Nephron progenitor cell (in vitro differentiated cells): ENCODE measurements around the gene TACC3.

ENCODE experiments used
- DNase-seq: peaks from one replicate; pipeline ENCODE4 v3.0.0; 2021
- H3K27ac Mint-ChIP-seq: 2 replicates; pipeline ENCODE4 v1.8.0; 2021; ENCODE audit warnings: mild to moderate bottlenecking, moderate library complexity, mixed read lengths
- H3K27me3 Mint-ChIP-seq: 2 replicates; pipeline ENCODE4 v1.8.0; 2021; ENCODE audit warnings: mild to moderate bottlenecking, low read depth, mixed read lengths; ENCODE audit not compliant: poor library complexity
- H3K36me3 Mint-ChIP-seq: 2 replicates; pipeline ENCODE4 v1.8.0; 2021; ENCODE audit warnings: low read depth, mixed read lengths
- H3K4me1 Mint-ChIP-seq: 2 replicates; pipeline ENCODE4 v1.8.0; 2021; ENCODE audit warnings: mixed read lengths
- H3K4me3 Mint-ChIP-seq: 2 replicates; pipeline ENCODE4 v1.8.0; 2021; ENCODE audit warnings: mild to moderate bottlenecking, moderate library complexity, mixed read lengths
- H3K9me3 Mint-ChIP-seq: 2 replicates; pipeline ENCODE4 v1.8.0; 2021; ENCODE audit warnings: mild to moderate bottlenecking, moderate library complexity, mixed read lengths
- TF ChIP-seq, protein P1 (sequence below): fragments of 200-600 bp; sonication (generic); IDR thresholded peaks from 2 replicates; pipeline ENCODE4 v1.5.0; 2021; ENCODE audit warnings: antibody characterized with exemption

Gene TACC3

DNA sequence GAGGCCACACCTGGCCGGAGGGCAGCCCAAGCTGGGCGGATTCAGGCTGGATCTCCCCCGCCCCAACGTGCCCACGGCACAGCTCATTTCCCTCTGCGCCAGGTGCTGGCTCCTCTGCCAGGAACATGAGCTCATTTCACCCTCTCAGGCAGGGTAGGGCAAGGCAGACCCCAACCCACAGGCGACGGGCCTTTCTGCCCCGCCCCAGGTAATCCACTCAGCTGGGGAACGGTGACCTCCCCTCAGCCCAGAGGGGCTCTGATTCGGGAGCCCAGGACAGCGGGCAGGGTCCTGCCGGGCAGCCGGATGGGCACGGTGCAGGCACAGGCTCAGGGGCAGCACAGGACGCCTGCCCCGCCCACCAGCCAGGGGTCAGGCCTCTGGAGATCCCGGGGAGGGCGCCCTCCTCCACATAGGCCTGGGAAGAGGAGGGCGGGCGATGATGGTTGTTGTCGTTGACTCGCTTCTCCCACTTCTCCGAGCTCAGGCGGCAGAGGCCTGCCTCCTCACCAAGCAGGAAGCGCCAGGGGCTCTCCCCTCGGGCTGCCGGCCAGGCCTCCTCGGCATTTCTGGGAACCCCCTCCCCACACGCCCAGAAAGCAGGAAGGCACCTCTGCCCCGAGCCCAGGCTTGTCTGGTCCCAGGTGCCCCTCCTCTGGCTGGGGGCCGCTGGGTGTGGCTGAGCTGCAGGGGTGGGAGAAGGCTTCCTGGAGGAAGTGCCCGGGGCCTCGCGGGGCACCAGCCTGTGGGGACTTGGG lies 31.1 kb downstream of the TACC3 start:
- DNase-seq = no peak
- Mint-ChIP-seq H3K36me3 (no peaks in the 10 kb centered on the region), H3K27ac (no peak overlapping the region), H3K9me3 (no peaks in the 10 kb centered on the region), H3K4me1 (peaks cover 1% of the 10 kb centered on the region), H3K4me3 (no peak overlapping the region), H3K27me3 (peaks cover 8% of the 10 kb centered on the region)
- TF ChIP-seq, protein P1, sequence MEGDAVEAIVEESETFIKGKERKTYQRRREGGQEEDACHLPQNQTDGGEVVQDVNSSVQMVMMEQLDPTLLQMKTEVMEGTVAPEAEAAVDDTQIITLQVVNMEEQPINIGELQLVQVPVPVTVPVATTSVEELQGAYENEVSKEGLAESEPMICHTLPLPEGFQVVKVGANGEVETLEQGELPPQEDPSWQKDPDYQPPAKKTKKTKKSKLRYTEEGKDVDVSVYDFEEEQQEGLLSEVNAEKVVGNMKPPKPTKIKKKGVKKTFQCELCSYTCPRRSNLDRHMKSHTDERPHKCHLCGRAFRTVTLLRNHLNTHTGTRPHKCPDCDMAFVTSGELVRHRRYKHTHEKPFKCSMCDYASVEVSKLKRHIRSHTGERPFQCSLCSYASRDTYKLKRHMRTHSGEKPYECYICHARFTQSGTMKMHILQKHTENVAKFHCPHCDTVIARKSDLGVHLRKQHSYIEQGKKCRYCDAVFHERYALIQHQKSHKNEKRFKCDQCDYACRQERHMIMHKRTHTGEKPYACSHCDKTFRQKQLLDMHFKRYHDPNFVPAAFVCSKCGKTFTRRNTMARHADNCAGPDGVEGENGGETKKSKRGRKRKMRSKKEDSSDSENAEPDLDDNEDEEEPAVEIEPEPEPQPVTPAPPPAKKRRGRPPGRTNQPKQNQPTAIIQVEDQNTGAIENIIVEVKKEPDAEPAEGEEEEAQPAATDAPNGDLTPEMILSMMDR = no peak

DNA sequence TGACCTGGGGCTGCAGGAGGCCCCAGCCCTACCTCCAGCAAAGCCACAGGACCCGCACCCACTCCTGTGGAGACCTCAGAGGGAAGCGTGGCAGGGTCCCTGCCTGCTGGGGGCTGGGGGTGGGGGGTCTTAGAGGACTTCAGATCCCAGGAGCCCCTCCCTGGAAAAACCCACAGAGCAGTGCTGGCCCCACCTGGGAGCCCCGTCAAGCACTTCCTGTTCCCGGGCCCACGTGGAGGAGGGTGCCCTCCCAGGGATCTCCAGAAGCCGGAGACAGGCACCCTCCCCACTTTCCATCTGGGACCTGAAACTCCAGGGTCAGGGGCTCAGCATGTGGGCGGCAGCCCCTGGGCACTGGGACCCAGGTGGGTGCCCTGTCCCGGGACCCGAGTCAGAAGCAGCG lies 32.0 kb downstream of the TACC3 start:
- Mint-ChIP-seq H3K36me3 (no peaks in the 10 kb centered on the region), H3K9me3 (no peaks in the 10 kb centered on the region), H3K27me3 (peaks cover 6% of the 10 kb centered on the region), H3K27ac (no peak overlapping the region), H3K4me1 (peaks cover 8% of the 10 kb centered on the region), H3K4me3 (no peak overlapping the region)
- no peak for DNase-seq
- TF ChIP-seq, protein P1 = no peak

DNA sequence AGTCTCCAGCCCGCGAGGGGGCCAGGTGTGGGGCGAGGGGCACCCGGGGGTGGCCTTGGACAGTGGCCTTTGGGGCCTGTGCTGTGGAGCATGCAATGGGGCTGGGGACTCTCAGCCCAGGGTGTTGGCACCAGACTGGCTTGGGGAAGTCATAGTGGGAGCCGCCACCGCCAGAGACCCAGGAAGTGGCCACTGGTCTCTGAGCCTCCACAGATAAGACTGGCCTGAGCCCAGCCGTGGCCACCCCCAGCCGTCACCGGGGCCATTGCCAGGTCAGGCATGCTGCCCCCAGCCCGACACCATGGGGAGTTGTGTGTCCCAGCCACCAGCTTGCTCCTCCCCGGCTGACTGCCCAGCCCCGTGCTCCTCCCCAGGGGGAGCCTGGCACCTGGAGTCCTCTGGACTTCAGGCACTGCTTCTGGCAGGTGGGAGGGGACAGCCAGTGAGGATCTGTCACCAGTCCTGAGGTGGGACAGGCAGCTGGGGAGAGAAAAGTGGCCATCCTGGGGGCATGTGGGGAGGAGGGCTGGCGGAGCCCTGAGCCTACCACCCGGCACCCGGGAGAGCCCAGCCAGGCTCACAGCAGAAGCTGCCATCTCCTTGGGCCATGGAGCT lies 32.5 kb downstream of the TACC3 start:
- H3K4me3 Mint-ChIP-seq = no peak overlapping the region
- no peaks in the 10 kb centered on the region for H3K36me3 Mint-ChIP-seq
- no peaks in the 10 kb centered on the region for H3K9me3 Mint-ChIP-seq
- peaks cover 4% of the 10 kb centered on the region for H3K27me3 Mint-ChIP-seq
- no peak overlapping the region for H3K27ac Mint-ChIP-seq
- DNase-seq = no peak
- TF ChIP-seq, protein P1 = no peak
- H3K4me1 Mint-ChIP-seq = peaks cover 8% of the 10 kb centered on the region

DNA sequence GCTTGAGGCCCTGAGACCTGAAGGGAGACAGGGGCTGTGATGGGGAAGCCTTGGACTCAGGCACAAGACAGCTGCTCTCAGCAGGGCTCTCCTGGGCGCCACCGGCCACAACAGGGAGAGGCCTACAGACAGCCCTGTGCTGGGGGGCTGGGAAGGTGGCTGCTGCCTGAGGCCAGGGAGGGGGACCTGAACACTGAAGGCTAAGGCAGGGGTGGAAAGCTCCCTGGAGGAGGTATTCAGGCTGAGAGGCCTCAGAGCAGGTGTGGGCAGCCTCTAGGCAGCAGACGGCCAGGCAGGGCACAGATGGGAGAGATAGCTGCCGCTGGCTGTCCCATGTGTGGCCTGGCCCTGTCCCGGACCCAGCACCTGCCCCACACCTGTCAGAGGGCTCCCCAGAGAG lies 33.0 kb downstream of the TACC3 start:
- Mint-ChIP-seq H3K4me3 (no peak overlapping the region), H3K36me3 (no peaks in the 10 kb centered on the region), H3K4me1 (peaks cover 8% of the 10 kb centered on the region), H3K9me3 (no peaks in the 10 kb centered on the region), H3K27ac (no peak overlapping the region), H3K27me3 (peaks cover 4% of the 10 kb centered on the region)
- TF ChIP-seq, protein P1 = no peak
- DNase-seq = no peak

DNA sequence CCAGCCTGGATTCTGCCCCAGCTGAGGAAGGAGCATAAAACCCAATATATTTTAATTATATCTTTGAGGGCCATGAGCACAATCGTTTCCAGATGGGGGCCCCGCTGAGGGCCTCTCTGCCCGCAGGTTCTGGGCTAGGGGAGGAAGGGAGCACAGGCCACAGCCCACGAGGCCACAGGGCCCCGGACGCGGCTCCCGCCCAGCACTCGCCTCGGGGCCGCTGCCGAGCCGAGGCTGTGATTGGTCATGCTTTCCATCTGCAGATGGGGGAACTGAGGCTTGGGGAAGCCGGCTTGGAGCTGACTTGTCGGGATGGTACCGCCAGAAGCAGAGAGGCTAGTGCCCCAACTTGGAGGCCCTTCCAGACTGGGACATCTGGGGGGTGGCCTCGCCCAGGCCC lies 34.0 kb downstream of the TACC3 start:
- Mint-ChIP-seq H3K9me3 (no peaks in the 10 kb centered on the region), H3K36me3 (no peaks in the 10 kb centered on the region), H3K27me3 (peaks cover 4% of the 10 kb centered on the region), H3K27ac (no peak overlapping the region), H3K4me1 (peaks cover 15% of the 10 kb centered on the region), H3K4me3 (no peak overlapping the region)
- TF ChIP-seq, protein P1 = no peak
- no peak for DNase-seq

DNA sequence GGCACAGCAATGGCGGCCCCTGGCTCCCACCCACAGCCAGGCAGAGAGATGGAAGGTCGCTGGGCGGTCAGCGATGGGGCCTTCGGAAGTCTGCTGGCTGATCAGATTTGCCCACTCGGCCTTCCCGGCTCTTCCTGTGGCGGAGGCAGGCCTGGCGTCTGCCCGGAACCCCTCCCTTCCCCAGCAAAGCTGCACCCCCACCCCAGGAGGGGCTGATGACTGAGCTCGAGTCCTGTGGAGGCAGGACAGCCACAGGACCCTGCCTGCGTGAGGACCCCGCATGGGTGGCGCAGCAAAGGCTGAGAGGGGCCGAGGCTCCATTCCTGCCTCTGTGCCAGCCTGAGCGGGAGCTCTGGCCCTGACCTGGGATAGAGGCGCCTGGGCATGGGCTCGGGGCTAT lies 34.8 kb downstream of the TACC3 start:
- H3K4me1 Mint-ChIP-seq = peaks cover 15% of the 10 kb centered on the region
- no peak overlapping the region for H3K27ac Mint-ChIP-seq
- H3K36me3 Mint-ChIP-seq = no peaks in the 10 kb centered on the region

More for the DNA sequence above, 34.8 kb downstream of the TACC3 start:
- no peaks in the 10 kb centered on the region for H3K9me3 Mint-ChIP-seq
- no peak for DNase-seq
- no peak overlapping the region for H3K4me3 Mint-ChIP-seq
- peaks cover 4% of the 10 kb centered on the region for H3K27me3 Mint-ChIP-seq
- TF ChIP-seq, protein P1 = no peak
